ENCODE data around the gene RRP1. TPM values are rescaled to one million over a fixed set of nuclear protein-coding genes. Genes with fewer than 3 reads are reported as not detected.

The RRP1 gene
- total and polyA plus RNA-seq, 2 of the 13 experiments (the other 11 are each of a cell fraction or from before 2014, with no cell fraction given): 20.1 to 35.1 TPM

DNA sequence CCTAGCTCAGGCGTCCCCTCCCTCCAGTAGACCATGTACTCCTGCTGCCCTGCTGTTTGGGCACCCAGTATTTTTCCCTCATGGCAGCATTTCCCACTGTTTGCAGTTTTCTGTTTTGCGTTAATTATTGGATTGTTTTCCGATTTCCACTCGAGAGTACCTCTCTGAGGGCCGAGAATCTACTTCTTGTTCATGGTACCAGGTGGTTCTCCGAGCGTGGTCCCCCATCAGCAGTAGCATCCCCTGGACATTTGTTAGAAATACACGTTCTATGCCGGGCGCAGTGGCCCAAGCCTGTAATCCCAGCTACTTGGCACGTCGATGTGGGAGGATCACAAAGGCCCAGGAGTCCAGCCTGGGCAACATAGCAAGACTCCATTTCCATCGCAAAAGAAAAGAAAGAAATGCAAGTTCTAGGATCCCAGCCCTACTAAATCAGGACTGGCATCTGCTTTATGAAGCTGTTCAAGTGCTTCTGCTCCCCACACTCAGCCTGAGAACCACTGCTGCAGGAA is 690 bp downstream of the RRP1 start (continued):
- TF ChIP-seq SNAI1 (CRISPR knock-in tag; IDR thresholded peaks at IDR 0.05; ENCODE audit: borderline replicate concordance): peak; percentile 79; the same call in 1 of the 2 replicates
- 0 out of 2 replicates have a peak, but pooled peaks have one; percentile 10 for TF ChIP-seq SP4 (CRISPR knock-in tag; IDR thresholded peaks at IDR 0.05)
- TF ChIP-seq, protein P1, sequence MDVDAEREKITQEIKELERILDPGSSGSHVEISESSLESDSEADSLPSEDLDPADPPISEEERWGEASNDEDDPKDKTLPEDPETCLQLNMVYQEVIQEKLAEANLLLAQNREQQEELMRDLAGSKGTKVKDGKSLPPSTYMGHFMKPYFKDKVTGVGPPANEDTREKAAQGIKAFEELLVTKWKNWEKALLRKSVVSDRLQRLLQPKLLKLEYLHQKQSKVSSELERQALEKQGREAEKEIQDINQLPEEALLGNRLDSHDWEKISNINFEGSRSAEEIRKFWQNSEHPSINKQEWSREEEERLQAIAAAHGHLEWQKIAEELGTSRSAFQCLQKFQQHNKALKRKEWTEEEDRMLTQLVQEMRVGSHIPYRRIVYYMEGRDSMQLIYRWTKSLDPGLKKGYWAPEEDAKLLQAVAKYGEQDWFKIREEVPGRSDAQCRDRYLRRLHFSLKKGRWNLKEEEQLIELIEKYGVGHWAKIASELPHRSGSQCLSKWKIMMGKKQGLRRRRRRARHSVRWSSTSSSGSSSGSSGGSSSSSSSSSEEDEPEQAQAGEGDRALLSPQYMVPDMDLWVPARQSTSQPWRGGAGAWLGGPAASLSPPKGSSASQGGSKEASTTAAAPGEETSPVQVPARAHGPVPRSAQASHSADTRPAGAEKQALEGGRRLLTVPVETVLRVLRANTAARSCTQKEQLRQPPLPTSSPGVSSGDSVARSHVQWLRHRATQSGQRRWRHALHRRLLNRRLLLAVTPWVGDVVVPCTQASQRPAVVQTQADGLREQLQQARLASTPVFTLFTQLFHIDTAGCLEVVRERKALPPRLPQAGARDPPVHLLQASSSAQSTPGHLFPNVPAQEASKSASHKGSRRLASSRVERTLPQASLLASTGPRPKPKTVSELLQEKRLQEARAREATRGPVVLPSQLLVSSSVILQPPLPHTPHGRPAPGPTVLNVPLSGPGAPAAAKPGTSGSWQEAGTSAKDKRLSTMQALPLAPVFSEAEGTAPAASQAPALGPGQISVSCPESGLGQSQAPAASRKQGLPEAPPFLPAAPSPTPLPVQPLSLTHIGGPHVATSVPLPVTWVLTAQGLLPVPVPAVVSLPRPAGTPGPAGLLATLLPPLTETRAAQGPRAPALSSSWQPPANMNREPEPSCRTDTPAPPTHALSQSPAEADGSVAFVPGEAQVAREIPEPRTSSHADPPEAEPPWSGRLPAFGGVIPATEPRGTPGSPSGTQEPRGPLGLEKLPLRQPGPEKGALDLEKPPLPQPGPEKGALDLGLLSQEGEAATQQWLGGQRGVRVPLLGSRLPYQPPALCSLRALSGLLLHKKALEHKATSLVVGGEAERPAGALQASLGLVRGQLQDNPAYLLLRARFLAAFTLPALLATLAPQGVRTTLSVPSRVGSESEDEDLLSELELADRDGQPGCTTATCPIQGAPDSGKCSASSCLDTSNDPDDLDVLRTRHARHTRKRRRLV (CRISPR knock-in tag; IDR thresholded peaks at IDR 0.05): 0 out of 2 replicates have a peak, but pooled peaks have one; percentile 45
- no peak for TF ChIP-seq SKI (IDR thresholded peaks at IDR 0.05; ENCODE audit: partially characterized antibody)
- peak; percentile 52; the same call in 1 of the 2 replicates for TF ChIP-seq ZFP82 (CRISPR knock-in tag; IDR thresholded peaks at IDR 0.05; ENCODE audit: borderline replicate concordance)
- TF ChIP-seq, protein P2, sequence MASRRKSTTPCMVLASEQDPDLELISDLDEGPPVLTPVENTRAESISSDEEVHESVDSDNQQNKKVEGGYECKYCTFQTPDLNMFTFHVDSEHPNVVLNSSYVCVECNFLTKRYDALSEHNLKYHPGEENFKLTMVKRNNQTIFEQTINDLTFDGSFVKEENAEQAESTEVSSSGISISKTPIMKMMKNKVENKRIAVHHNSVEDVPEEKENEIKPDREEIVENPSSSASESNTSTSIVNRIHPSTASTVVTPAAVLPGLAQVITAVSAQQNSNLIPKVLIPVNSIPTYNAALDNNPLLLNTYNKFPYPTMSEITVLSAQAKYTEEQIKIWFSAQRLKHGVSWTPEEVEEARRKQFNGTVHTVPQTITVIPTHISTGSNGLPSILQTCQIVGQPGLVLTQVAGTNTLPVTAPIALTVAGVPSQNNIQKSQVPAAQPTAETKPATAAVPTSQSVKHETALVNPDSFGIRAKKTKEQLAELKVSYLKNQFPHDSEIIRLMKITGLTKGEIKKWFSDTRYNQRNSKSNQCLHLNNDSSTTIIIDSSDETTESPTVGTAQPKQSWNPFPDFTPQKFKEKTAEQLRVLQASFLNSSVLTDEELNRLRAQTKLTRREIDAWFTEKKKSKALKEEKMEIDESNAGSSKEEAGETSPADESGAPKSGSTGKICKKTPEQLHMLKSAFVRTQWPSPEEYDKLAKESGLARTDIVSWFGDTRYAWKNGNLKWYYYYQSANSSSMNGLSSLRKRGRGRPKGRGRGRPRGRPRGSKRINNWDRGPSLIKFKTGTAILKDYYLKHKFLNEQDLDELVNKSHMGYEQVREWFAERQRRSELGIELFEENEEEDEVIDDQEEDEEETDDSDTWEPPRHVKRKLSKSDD (CRISPR knock-in tag; IDR thresholded peaks at IDR 0.05; ENCODE audit: low read depth): no peak
- TF ChIP-seq ZMYM3 (CRISPR knock-in tag; IDR thresholded peaks at IDR 0.05): 0 out of 2 replicates have a peak, but pooled peaks have one; percentile 41
- no peak for TF ChIP-seq CCAR2 (optimal IDR thresholded peaks at IDR 0.05; ENCODE audit: low read depth, low read length)
- TF ChIP-seq HOXA5 (CRISPR knock-in tag; IDR thresholded peaks at IDR 0.05): no peak
- TF ChIP-seq, protein P3, sequence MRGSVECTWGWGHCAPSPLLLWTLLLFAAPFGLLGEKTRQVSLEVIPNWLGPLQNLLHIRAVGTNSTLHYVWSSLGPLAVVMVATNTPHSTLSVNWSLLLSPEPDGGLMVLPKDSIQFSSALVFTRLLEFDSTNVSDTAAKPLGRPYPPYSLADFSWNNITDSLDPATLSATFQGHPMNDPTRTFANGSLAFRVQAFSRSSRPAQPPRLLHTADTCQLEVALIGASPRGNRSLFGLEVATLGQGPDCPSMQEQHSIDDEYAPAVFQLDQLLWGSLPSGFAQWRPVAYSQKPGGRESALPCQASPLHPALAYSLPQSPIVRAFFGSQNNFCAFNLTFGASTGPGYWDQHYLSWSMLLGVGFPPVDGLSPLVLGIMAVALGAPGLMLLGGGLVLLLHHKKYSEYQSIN (CRISPR knock-in tag; IDR thresholded peaks at IDR 0.05; ENCODE audit: borderline replicate concordance): no peak
- TF ChIP-seq, protein P4, sequence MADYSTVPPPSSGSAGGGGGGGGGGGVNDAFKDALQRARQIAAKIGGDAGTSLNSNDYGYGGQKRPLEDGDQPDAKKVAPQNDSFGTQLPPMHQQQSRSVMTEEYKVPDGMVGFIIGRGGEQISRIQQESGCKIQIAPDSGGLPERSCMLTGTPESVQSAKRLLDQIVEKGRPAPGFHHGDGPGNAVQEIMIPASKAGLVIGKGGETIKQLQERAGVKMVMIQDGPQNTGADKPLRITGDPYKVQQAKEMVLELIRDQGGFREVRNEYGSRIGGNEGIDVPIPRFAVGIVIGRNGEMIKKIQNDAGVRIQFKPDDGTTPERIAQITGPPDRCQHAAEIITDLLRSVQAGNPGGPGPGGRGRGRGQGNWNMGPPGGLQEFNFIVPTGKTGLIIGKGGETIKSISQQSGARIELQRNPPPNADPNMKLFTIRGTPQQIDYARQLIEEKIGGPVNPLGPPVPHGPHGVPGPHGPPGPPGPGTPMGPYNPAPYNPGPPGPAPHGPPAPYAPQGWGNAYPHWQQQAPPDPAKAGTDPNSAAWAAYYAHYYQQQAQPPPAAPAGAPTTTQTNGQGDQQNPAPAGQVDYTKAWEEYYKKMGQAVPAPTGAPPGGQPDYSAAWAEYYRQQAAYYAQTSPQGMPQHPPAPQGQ (CRISPR knock-in tag; IDR thresholded peaks at IDR 0.05; ENCODE audit: borderline replicate concordance): 0 out of 2 replicates have a peak, but pooled peaks have one; percentile 49
- TF ChIP-seq ZSCAN29 (CRISPR knock-in tag; conservative IDR thresholded peaks at IDR 0.05): 0 out of 2 replicates have a peak, but pooled peaks have one; percentile 7
- peak; percentile 98 for TF ChIP-seq ZNF121 (CRISPR knock-in tag; IDR thresholded peaks at IDR 0.05)
- no peak for TF ChIP-seq PPARG (CRISPR knock-in tag; conservative IDR thresholded peaks at IDR 0.05)
- TF ChIP-seq ZNF709 (CRISPR knock-in tag; IDR thresholded peaks at IDR 0.05): 0 out of 2 replicates have a peak, but pooled peaks have one; percentile 5
- 0 out of 2 replicates have a peak, but pooled peaks have one; percentile 37 for TF ChIP-seq ZNF605 (CRISPR knock-in tag; IDR thresholded peaks at IDR 0.05)
- no peak for TF ChIP-seq FOXA3 (CRISPR knock-in tag; IDR thresholded peaks at IDR 0.05)
